Mucosa of descending colon (tissue), 3 donors: Measurements from ENCODE around the gene GPC3. TPM values are rescaled to one million over a fixed set of nuclear protein-coding genes. Genes with fewer than 3 reads are reported as not detected.

Experiments
- ATAC-seq: fragments of 200-7000 bp; cut with Tn5 transposase; one replicate; pipeline ENCODE4 v1.9.1; 2020; ENCODE audit warnings: mild to moderate bottlenecking, moderate library complexity
- DNase-seq, 3 donors: peaks; one replicate each; pipeline ENCODE4 v3.0.0-alpha.2; 2020
- H3K36me3 ChIP-seq: fragments of 200-600 bp; one replicate; pipeline ENCODE4 v1.8.0; 2021; ENCODE audit warnings: low read depth, mild to moderate bottlenecking
- H3K4me1 ChIP-seq: fragments of 200-600 bp; one replicate; pipeline ENCODE4 v1.8.0; 2021; ENCODE audit warnings: low read depth, mild to moderate bottlenecking
- H3K4me3 ChIP-seq: fragments of 200-600 bp; one replicate; pipeline ENCODE4 v1.8.0; 2021; ENCODE audit warnings: mild to moderate bottlenecking
- H3K9me3 ChIP-seq: fragments of 200-600 bp; one replicate; pipeline ENCODE4 v1.8.0; 2021; ENCODE audit warnings: mild to moderate bottlenecking
- intact Hi-C, 2 donors: fragments of 100-400 bp; cut with DNase I in 1 of 2; cut with micrococcal nuclease in 1 of 2; formaldehyde crosslinking; loops; one replicate each; pipeline versions ENCODE4 v1.11.0 to v1.11.1; 2022; cut with DNase I, micrococcal nuclease
- total RNA-seq, 3 donors: library from RNA; stranded (reverse); fragmentation: NEBNext Ultra II Directional in 2 of 3; extraction: Animal tissue kit (Norgen Biotek cat#: 25700) in 2 of 3; gene quantifications; one replicate each; pipeline versions ENCODE4 v1.2.1 to v1.2.4, GENCODE V29; 2021 to 2023
- TF ChIP-seq, protein P1 (sequence below): fragments of 200-600 bp; IDR thresholded peaks from one replicate; pipeline ENCODE4 v1.8.0; 2022; ENCODE audit warnings: antibody characterized with exemption, mild to moderate bottlenecking
- donor health status: DM: no; HTN: no; CAD: no; lungs with moderate emphysema.
- donor health status: DM: no; HTN: no; CAD: no.
- donor health status: DM: no; HTN: yes; CAD: no.

GPC3 gene
- total RNA-seq, 3 donors from 2014 or later, result 0.55 to 2.8 (median 2.1) TPM

DNA sequence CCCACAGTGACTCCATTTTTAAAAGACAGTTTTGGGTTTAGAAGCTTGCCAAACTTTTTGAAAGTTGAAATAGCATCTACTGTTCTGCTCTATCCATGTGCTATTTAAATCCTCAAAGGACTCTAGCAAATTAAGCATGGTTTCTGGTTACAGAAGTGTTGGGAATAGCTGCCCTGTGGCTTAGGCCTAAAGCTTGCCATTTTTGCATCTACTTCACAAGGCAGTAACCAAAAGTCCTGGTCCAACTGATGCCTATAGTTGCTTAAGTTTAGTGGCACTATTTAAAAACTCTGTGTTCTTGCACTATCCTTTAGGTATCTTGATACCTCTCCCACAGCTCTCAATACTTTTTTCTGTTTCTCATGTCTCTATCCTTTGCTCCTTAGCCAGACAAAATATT is 319.1 kb downstream of the GPC3 start:
- DNase-seq (no peak), ATAC-seq (no peak)
- Histone ChIP-seq H3K9me3 (no peaks in the 10 kb centered on the region), H3K4me1 (no peaks in the 10 kb centered on the region), H3K36me3 (no peaks in the 10 kb centered on the region), H3K4me3 (no peak overlapping the region)
- intact Hi-C loops, result no loop called here
- TF ChIP-seq, protein P1, sequence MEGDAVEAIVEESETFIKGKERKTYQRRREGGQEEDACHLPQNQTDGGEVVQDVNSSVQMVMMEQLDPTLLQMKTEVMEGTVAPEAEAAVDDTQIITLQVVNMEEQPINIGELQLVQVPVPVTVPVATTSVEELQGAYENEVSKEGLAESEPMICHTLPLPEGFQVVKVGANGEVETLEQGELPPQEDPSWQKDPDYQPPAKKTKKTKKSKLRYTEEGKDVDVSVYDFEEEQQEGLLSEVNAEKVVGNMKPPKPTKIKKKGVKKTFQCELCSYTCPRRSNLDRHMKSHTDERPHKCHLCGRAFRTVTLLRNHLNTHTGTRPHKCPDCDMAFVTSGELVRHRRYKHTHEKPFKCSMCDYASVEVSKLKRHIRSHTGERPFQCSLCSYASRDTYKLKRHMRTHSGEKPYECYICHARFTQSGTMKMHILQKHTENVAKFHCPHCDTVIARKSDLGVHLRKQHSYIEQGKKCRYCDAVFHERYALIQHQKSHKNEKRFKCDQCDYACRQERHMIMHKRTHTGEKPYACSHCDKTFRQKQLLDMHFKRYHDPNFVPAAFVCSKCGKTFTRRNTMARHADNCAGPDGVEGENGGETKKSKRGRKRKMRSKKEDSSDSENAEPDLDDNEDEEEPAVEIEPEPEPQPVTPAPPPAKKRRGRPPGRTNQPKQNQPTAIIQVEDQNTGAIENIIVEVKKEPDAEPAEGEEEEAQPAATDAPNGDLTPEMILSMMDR, result no peak

DNA sequence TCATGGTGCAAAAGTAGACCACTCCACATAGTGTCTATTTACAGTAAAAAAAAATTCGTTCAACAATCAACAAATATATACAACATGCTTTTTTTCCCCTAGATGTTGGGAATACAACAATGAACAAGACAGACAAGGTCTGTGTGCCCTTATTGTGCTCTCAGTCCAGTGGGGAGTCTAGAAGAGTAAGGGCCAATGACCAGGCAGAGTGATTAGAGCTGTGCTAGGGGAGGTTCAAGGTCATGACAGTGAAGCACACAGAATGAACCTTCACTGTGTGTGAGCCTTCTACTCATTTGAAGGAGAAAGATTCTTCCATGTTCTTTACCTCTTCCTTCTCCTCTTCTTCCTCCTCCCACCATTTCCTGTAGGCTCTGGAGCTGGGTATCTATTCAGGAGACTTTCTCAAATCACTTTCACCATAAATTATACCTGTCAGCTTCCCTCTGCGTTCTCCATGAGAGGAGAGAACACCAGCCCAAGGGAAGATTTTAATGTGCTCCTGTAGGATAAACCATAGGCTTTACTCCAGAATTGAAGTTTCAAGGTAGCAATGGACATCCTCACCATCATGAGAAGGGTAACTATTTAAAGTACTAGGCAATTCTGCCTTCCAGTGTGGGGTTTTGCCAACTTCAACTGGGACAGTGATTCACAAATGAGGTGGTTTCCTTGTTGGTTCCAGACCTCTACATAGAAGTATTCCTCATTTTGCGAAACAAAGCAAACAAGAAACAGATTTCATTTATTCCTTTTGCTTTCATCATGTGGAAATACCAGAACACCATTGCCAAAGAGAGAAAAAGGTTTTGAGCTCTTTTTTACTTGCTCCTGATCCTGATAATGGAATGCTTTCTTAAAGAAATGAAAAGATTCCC is 323.2 kb downstream of the GPC3 start:
- TF ChIP-seq, protein P1, result no peak
- no peaks in the 10 kb centered on the region for H3K36me3 ChIP-seq
- no peaks in the 10 kb centered on the region for H3K4me1 ChIP-seq
- no peak overlapping the region for H3K4me3 ChIP-seq
- no peak for DNase-seq
- ATAC-seq, result no peak
- intact Hi-C loops, result no loop called here
- H3K9me3 ChIP-seq, result no peaks in the 10 kb centered on the region

DNA sequence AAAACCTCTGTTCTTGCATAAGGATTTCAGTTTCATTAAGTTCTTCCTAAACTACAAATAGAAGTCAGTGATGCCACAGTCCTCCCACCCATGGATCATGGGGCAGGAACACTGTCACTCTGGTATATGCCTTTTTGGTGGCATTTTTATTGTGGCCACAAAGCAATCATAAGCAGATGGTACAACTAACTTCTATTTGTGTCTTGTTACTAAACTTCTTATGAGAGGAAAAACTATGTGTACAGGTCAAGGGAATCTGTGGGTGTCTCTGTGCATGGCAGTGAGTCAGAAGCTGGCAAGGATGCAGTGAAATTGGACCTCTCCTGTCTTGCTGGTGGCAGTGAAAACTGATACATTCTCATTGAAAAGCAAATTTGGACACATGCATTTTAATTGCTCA is 325.1 kb downstream of the GPC3 start:
- no peak overlapping the region for H3K4me3 ChIP-seq
- no peaks in the 10 kb centered on the region for H3K9me3 ChIP-seq
- H3K36me3 ChIP-seq, result no peaks in the 10 kb centered on the region
- no peaks in the 10 kb centered on the region for H3K4me1 ChIP-seq
- ATAC-seq (no peak), DNase-seq (no peak)
- intact Hi-C loops, result no loop called here
- TF ChIP-seq, protein P1, result no peak

DNA sequence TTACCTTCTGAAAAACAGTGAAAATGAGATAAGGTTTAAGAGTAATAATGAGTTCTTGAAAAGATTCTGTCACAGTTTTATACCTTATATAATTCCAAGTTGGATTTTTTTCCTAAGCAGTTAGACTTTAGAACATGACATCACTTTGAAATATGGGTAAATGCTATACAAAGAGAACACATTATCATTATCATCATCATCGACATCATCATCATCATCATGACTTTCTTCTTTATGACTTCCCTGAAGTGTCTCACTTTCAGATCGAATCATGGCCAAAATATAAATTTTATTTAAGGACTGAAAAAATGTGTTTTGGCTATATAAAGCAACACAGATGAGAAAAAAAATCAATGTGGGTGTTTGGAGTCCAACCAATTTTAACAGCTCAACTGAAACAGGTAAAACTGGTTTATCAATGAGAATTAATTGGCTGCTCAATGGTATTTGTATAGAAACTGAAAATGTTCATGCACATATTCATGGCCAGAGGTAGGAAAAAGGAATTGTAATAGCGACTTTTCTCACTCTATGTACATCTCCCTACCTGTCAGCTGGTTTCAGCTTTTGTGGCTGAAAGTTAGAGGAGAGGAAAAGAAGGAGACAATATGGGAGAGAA is 327.0 kb downstream of the GPC3 start:
- intact Hi-C loops, result no loop called here
- ATAC-seq (no peak), DNase-seq (no peak)
- TF ChIP-seq, protein P1, result no peak
- Histone ChIP-seq H3K4me1 (no peaks in the 10 kb centered on the region), H3K9me3 (no peaks in the 10 kb centered on the region), H3K36me3 (no peaks in the 10 kb centered on the region), H3K4me3 (no peak overlapping the region)

DNA sequence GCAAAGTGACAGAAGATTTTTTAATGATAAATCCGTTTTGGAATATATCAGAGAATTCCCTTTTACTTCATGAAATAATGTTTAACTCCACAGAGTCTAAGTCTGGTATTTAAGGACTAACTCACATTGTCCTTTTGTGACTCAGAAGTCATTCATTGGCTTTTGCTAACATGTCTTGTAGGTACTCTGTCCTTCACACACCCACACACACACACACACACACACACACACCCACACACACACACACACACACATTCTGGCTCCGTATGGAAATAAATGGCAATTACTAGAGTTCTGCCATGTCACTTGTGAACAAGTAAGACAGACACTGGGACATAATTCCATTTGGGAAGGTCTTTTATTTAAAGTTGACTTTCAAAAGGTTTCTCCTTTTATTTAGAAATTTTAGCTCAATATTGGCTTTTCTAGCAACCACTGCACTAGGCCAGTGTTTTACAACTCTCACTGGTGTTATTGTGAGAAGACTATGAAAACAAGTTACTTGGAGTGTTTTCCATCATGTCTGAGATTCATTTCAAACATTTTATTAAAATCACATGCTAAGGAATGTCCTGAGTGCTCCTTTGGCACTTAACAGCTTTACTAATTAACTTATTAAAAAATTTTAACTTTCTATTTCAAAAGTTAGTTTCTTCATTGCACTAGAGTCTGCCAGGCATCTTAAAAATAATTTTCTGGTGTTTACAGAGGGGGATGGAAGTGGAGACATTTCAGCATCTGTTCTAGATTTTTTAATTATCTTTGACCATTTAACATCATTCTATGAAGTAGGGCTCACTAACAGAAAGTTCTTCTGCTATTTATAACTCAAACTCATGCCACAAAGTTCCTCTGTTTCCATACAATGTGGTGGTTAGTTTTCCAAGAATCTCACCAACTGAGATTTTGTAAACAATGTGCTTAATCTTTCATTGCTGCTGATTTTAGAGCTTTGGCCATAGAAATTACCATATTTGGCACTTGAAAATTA is 329.8 kb downstream of the GPC3 start:
- intact Hi-C loops, result no loop called here
- no peak for ATAC-seq
- TF ChIP-seq, protein P1, result no peak
- H3K4me3 ChIP-seq, result no peak overlapping the region
- no peaks in the 10 kb centered on the region for H3K36me3 ChIP-seq
- no peaks in the 10 kb centered on the region for H3K4me1 ChIP-seq
- no peak for DNase-seq
- H3K9me3 ChIP-seq, result no peaks in the 10 kb centered on the region
